OCI-LY1 (cell line): ENCODE data around the gene SPRY2.

ENCODE experiments used
- EZH2 ChIP-seq: fragments of 200-600 bp; sonication (generic), shearing (Covaris generic); IDR thresholded peaks from 2 replicates; pipeline ENCODE4 v1.8.0; 2017; ENCODE audit warnings: borderline replicate concordance, mixed run types, mild to moderate bottlenecking, antibody characterized with exemption, low read length, moderate library complexity, mixed read lengths
- TF ChIP-seq, protein P1 (sequence below): fragments of 200-600 bp; sonication (generic), shearing (Covaris generic); IDR thresholded peaks from 2 replicates; pipeline ENCODE4 v1.5.1; 2017; ENCODE audit warnings: mild to moderate bottlenecking, antibody characterized with exemption, low read length, moderate library complexity, mixed read lengths

DNA sequence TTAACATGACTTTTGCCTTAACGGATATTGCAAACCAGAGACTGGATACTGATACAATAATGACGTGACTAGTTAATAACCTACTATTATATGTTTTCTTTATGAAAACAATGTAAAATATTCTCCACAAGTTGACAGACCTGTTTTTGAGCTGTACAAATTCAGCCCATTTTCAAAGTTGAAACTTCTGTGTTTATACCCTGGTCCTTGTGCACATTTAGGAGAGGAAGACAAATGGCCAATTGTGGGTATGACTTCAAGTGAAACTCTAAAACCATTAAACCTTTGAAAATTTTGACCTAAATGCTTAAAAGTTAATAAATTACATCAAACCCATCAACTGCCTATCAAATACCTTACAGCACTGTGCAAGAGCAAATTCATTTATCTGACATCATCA lies 8.9 kb downstream of the SPRY2 start:
- no peak for TF ChIP-seq EZH2
- TF ChIP-seq, protein P1, sequence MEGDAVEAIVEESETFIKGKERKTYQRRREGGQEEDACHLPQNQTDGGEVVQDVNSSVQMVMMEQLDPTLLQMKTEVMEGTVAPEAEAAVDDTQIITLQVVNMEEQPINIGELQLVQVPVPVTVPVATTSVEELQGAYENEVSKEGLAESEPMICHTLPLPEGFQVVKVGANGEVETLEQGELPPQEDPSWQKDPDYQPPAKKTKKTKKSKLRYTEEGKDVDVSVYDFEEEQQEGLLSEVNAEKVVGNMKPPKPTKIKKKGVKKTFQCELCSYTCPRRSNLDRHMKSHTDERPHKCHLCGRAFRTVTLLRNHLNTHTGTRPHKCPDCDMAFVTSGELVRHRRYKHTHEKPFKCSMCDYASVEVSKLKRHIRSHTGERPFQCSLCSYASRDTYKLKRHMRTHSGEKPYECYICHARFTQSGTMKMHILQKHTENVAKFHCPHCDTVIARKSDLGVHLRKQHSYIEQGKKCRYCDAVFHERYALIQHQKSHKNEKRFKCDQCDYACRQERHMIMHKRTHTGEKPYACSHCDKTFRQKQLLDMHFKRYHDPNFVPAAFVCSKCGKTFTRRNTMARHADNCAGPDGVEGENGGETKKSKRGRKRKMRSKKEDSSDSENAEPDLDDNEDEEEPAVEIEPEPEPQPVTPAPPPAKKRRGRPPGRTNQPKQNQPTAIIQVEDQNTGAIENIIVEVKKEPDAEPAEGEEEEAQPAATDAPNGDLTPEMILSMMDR, result no peak
